GM23338 (cell line): Measurements from ENCODE around the gene KATNAL1. TPM values are rescaled to one million over a fixed set of nuclear protein-coding genes. Genes with fewer than 3 reads are reported as not detected.
"Not testable (repeated sequence)": the region's sequence is repeated elsewhere in the genome, so short reads cannot be mapped to it uniquely, and the experiment has no call there.

ENCODE experiments used
- ATAC-seq: fragments of 200-7000 bp; cut with Tn5 transposase; 3 replicates; pipeline ENCODE4 v1.9.1; 2020
- DNase-seq: peaks from one replicate; pipeline ENCODE4 v3.0.0-alpha.2; 2015; ENCODE audit warnings: low spot score
- H2AFZ ChIP-seq: fragments of 200-600 bp; sonication (generic); 2 replicates; pipeline ENCODE4 v1.8.0; 2016; ENCODE audit warnings: antibody characterized with exemption, mild to moderate bottlenecking, moderate library complexity
- H3F3A ChIP-seq: fragments of 200-600 bp; sonication (generic); replicated peaks from 2 replicates; pipeline ENCODE4 v1.8.0; 2017; ENCODE audit warnings: antibody characterized with exemption, mixed run types, low read depth
- H3K27ac ChIP-seq: fragments of 200-600 bp; sonication (generic); 2 replicates; pipeline ENCODE4 v1.6.1; 2016; ENCODE audit warnings: low read depth
- H3K27me3 ChIP-seq: fragments of 200-600 bp; sonication (generic); 2 replicates; pipeline ENCODE4 v1.8.0; 2016; ENCODE audit warnings: mild to moderate bottlenecking, mixed run types, moderate library complexity; ENCODE audit not compliant: insufficient read depth
- H3K36me3 ChIP-seq: fragments of 200-600 bp; sonication (generic); 2 replicates; pipeline ENCODE4 v1.8.0; 2016; ENCODE audit warnings: mild to moderate bottlenecking; ENCODE audit not compliant: insufficient read depth
- H3K4me1 ChIP-seq: fragments of 200-600 bp; sonication (generic); 2 replicates; pipeline ENCODE4 v1.8.0; 2016; ENCODE audit warnings: mild to moderate bottlenecking, moderate library complexity; ENCODE audit not compliant: insufficient read depth
- H3K4me2 ChIP-seq: fragments of 200-600 bp; sonication (generic); 2 replicates; pipeline ENCODE4 v1.7.1; 2017; ENCODE audit warnings: mixed run types
- H3K4me3 ChIP-seq: fragments of 200-600 bp; sonication (generic); 2 replicates; pipeline ENCODE4 v1.6.1; 2016; ENCODE audit warnings: mixed run types
- H3K79me2 ChIP-seq: fragments of 200-600 bp; sonication (generic); replicated peaks from 2 replicates; pipeline ENCODE4 v1.8.0; 2017; ENCODE audit warnings: mild to moderate bottlenecking; ENCODE audit not compliant: insufficient read depth
- H3K9me2 ChIP-seq: fragments of 200-600 bp; sonication (generic); 2 replicates; pipeline ENCODE4 v1.8.0; 2017; ENCODE audit not compliant: insufficient read depth
- H4K20me1 ChIP-seq: fragments of 200-600 bp; sonication (generic); replicated peaks from 2 replicates; pipeline ENCODE4 v1.8.0; 2017; ENCODE audit warnings: mild to moderate bottlenecking; ENCODE audit not compliant: insufficient read depth
- H3K27ac Mint-ChIP-seq: 2 replicates; pipeline ENCODE4 v1.8.0; 2020; ENCODE audit warnings: inconsistent platforms, mild to moderate bottlenecking, moderate library complexity, mixed read lengths
- H3K27me3 Mint-ChIP-seq: 3 replicates; pipeline ENCODE4 v1.8.0; 2022; ENCODE audit warnings: low read depth, mild to moderate bottlenecking, moderate library complexity, mixed read lengths, inconsistent platforms; ENCODE audit not compliant: insufficient read depth, poor library complexity
- H3K36me3 Mint-ChIP-seq: 3 replicates; pipeline ENCODE4 v1.8.0; 2021; ENCODE audit warnings: low read depth, mild to moderate bottlenecking, inconsistent platforms, moderate library complexity, mixed read lengths
- H3K4me1 Mint-ChIP-seq: 3 replicates; pipeline ENCODE4 v1.8.0; 2020; ENCODE audit warnings: mild to moderate bottlenecking, inconsistent platforms, mixed read lengths
- H3K4me3 Mint-ChIP-seq: 3 replicates; pipeline ENCODE4 v1.8.0; 2021; ENCODE audit warnings: moderate library complexity, mild to moderate bottlenecking, inconsistent platforms, mixed read lengths
- H3K9me3 Mint-ChIP-seq: 3 replicates; pipeline ENCODE4 v1.8.0; 2020; ENCODE audit warnings: moderate library complexity, mild to moderate bottlenecking, inconsistent platforms, mixed read lengths
- CREB1 ChIP-seq: fragments of 250-450 bp; sonication (Bioruptor Pico); IDR thresholded peaks from 2 replicates; pipeline ENCODE4 v1.5.0; 2020; ENCODE audit warnings: low read depth, mild to moderate bottlenecking, moderate library complexity
- CTCF ChIP-seq, 2 experiments: fragments of 200-600 bp in 1 of 2; sonication (generic) in 1 of 2; conservative IDR thresholded peaks; 2 replicates each; pipeline versions ENCODE4 v1.5.1 to v1.6.1; 2016 to 2017; ENCODE audit warnings: antibody characterized with exemption in 2 of 2, low read depth in 2 of 2, mild to moderate bottlenecking in 2 of 2, moderate library complexity in 1 of 2
- ETS1 ChIP-seq: IDR thresholded peaks from 2 replicates; pipeline ENCODE4 v1.6.1; 2016; ENCODE audit warnings: antibody characterized with exemption
- EZH2phosphoT487 ChIP-seq: fragments of 200-600 bp; sonication (generic); IDR thresholded peaks from one replicate; pipeline ENCODE4 v1.8.1; 2018; ENCODE audit warnings: antibody characterized with exemption; ENCODE audit not compliant: unreplicated experiment
- NANOG ChIP-seq: IDR thresholded peaks from 2 replicates; pipeline ENCODE4 v1.6.1; 2016; ENCODE audit warnings: antibody characterized with exemption, borderline replicate concordance
- POLR2AphosphoS5 ChIP-seq: IDR thresholded peaks from 2 replicates; pipeline ENCODE4 v1.6.1; 2016; ENCODE audit warnings: antibody characterized with exemption, low read depth
- REST ChIP-seq: IDR thresholded peaks from one replicate; pipeline ENCODE4 v1.6.1; 2018; ENCODE audit warnings: antibody characterized with exemption; ENCODE audit not compliant: unreplicated experiment
- STAT1 ChIP-seq: IDR thresholded peaks from one replicate; pipeline ENCODE4 v1.6.1; 2016; ENCODE audit warnings: antibody characterized with exemption; ENCODE audit not compliant: unreplicated experiment
- ZNF114 ChIP-seq: fragments of 250-450 bp; sonication (Bioruptor Pico); IDR thresholded peaks from 2 replicates; pipeline ENCODE4 v1.5.0; 2020; ENCODE audit warnings: mild to moderate bottlenecking, moderate library complexity
- ZNF331 ChIP-seq: fragments of 250-450 bp; sonication (Bioruptor Pico); IDR thresholded peaks from 2 replicates; pipeline ENCODE4 v1.5.0; 2020; ENCODE audit warnings: low read depth, mild to moderate bottlenecking, moderate library complexity
- polyA plus RNA-seq: library from polyadenylated mRNA; unstranded; fragments of >200 nt; fragmentation: Nextera tagmentation; extraction: Ambion mirVana; gene quantifications from 2 replicates; pipeline ENCODE4 v1.2.1, GENCODE V29; 2016
- total RNA-seq: library from RNA; depleted of rRNA; stranded (reverse); fragments of >200 nt; shearing (Covaris generic); gene quantifications from 2 replicates; pipeline ENCODE4 v1.2.3, GENCODE V29; 2014

KATNAL1 gene
- total and polyA plus RNA-seq, 2 experiments from 2014 or later: 6.1 to 11.5 TPM

- no peak overlapping the region for H2AFZ ChIP-seq
- H3K4me2 ChIP-seq: no peak overlapping the region
- H3K27me3 Mint-ChIP-seq: no peaks in the 10 kb centered on the region
- H3K27ac ChIP-seq: no peak overlapping the region
- 0 out of 2 replicates have a peak, but pooled peaks cover 5% of the 10 kb centered on the region for H3K9me2 ChIP-seq
- no peaks in the 10 kb centered on the region for H3K36me3 ChIP-seq
- DNase-seq (no peak), ATAC-seq (no peak)
- no peak for TF ChIP-seq CREB1 (CRISPR knock-in tag)
- no peak overlapping the region for H3K27ac Mint-ChIP-seq
- H3K4me1 ChIP-seq: peaks cover 4% of the 10 kb centered on the region; the same call in 1 of the 2 replicates
- H4K20me1 ChIP-seq: peaks cover 5% of the 10 kb centered on the region; the same call in 1 of the 2 replicates
- no peak overlapping the region for H3K4me3 Mint-ChIP-seq
- H3K79me2 ChIP-seq: peaks cover 48% of the 10 kb centered on the region
- peaks cover 26% of the 10 kb centered on the region for H3K9me3 Mint-ChIP-seq
- peaks cover 26% of the 10 kb centered on the region for H3K36me3 Mint-ChIP-seq
- H3F3A ChIP-seq: no peaks in the 10 kb centered on the region
- no peak overlapping the region for H3K4me3 ChIP-seq
- H3K27me3 ChIP-seq: no peaks in the 10 kb centered on the region
- peaks cover 46% of the 10 kb centered on the region for H3K4me1 Mint-ChIP-seq
Observed at GRCh38 chr13:30289533-30289932, 17.8 kb downstream of the KATNAL1 start.

- H3K27me3 Mint-ChIP-seq, H3K27me3 ChIP-seq, H3K4me1 ChIP-seq, H3K4me3 ChIP-seq, H2AFZ ChIP-seq, H3K27ac Mint-ChIP-seq, H3F3A ChIP-seq, H3K36me3 ChIP-seq, H3K4me3 Mint-ChIP-seq, H3K9me2 ChIP-seq, H4K20me1 ChIP-seq: not testable (repeated sequence)
- ATAC-seq: peak; percentile 81
- peaks cover 26% of the 10 kb centered on the region for H3K9me3 Mint-ChIP-seq
- 0 out of 2 replicates have a peak overlapping the region, but pooled peaks have one; percentile 10 for H3K4me2 ChIP-seq
- peaks cover 28% of the 10 kb centered on the region for H3K4me1 Mint-ChIP-seq
- TF ChIP-seq NANOG: peak; percentile 33; the same call in 1 of the 2 replicates
- DNase-seq: peak; percentile 73
- peak overlapping the region; percentile 91 for H3K27ac ChIP-seq
- peaks cover 47% of the 10 kb centered on the region for H3K79me2 ChIP-seq
- peaks cover 30% of the 10 kb centered on the region for H3K36me3 Mint-ChIP-seq
Observed at GRCh38 chr13:30286059-30286458, 21.3 kb downstream of the KATNAL1 start.

- Mint-ChIP-seq H3K36me3 (peaks cover 17% of the 10 kb centered on the region), H3K27me3 (no peaks in the 10 kb centered on the region), H3K27ac (no peak overlapping the region), H3K4me1 (no peaks in the 10 kb centered on the region), H3K4me3 (no peak overlapping the region), H3K9me3 (no peaks in the 10 kb centered on the region)
- no peaks in the 10 kb centered on the region for H4K20me1 ChIP-seq
- H3K27me3 ChIP-seq: no peaks in the 10 kb centered on the region
- no peaks in the 10 kb centered on the region for H3F3A ChIP-seq
- no peaks in the 10 kb centered on the region for H3K36me3 ChIP-seq
- no peak for ATAC-seq
- no peak overlapping the region for H3K27ac ChIP-seq
- H2AFZ ChIP-seq: no peak overlapping the region
- no peak overlapping the region for H3K4me2 ChIP-seq
- H3K79me2 ChIP-seq: no peaks in the 10 kb centered on the region; the same call in 1 of the 2 replicates
- no peaks in the 10 kb centered on the region for H3K9me2 ChIP-seq
- no peak overlapping the region for H3K4me3 ChIP-seq
- no peak for DNase-seq
- 0 out of 2 replicates have a peak, but pooled peaks cover 4% of the 10 kb centered on the region for H3K4me1 ChIP-seq
- no peak for TF ChIP-seq ETS1
- TF ChIP-seq ZNF331 (CRISPR knock-in tag): no peak
- no peak for TF ChIP-seq EZH2phosphoT487
- no peak for TF ChIP-seq STAT1
- TF ChIP-seq ZNF114 (CRISPR knock-in tag): no peak
- no peak for TF ChIP-seq NANOG
- no peak for TF ChIP-seq CREB1 (CRISPR knock-in tag)
- TF ChIP-seq POLR2AphosphoS5: no peak
- no peak for TF ChIP-seq CTCF (conservative IDR thresholded peaks at IDR 0.05; ENCODE audit: low read depth in 2 of 2)
- no peak for TF ChIP-seq REST
Observed at GRCh38 chr13:30276178-30276577, 31.2 kb downstream of the KATNAL1 start.
